IMR-90 (cell line): ENCODE measurements around the gene KYNU. TPM values are rescaled to one million over a fixed set of nuclear protein-coding genes. Genes with fewer than 3 reads are reported as not detected.

Experiments used
- ATAC-seq: fragments of 200-7000 bp; cut with Tn5 transposase; 2 replicates; pipeline ENCODE4 v1.9.1; 2020; ENCODE audit warnings: low read depth, mild to moderate bottlenecking, moderate library complexity
- BruUV-seq: library from RNA; stranded (reverse); fragments of 400-500 nt; replicated peaks from 2 replicates; lab custom pipeline; 2021; lab: Mats Ljungman, UMichigan
- CTCF ChIA-PET: fragments of 300-600 bp; formaldehyde crosslinking; extraction: SDS; loops from one replicate; lab custom pipeline; 2021; ENCODE audit warnings: antibody characterized with exemption; lab: Yijun Ruan, JAX
- POLR2A ChIA-PET: fragments of 300-600 bp; sonication (Branson Sonifier 250); formaldehyde crosslinking; loops from one replicate; lab custom pipeline; 2022; ENCODE audit warnings: antibody characterized with exemption; ENCODE audit not compliant: unreplicated experiment; lab: Charles Lee
- DNase-seq: peaks from one replicate; pipeline ENCODE4 v3.0.0; 2013
- H2AFZ ChIP-seq: replicated peaks from 2 replicates; pipeline ENCODE3; 2013; ENCODE audit warnings: low read length, mild to moderate bottlenecking; ENCODE audit not compliant: poor library complexity
- H2AK5ac ChIP-seq: 2 replicates; pipeline ENCODE4 v1.6.1; 2013; ENCODE audit warnings: low read depth, low read length, inconsistent platforms
- H2AK9ac ChIP-seq: replicated peaks from 2 replicates; pipeline ENCODE3; 2013; ENCODE audit warnings: mild to moderate bottlenecking, low read depth, low read length, moderate library complexity; ENCODE audit not compliant: poor library complexity
- H2BK120ac ChIP-seq: 2 replicates; pipeline ENCODE4 v1.6.1; 2013; ENCODE audit warnings: low read depth, low read length, inconsistent platforms
- H2BK15ac ChIP-seq: 3 replicates; pipeline ENCODE4 v1.6.1; 2013; ENCODE audit warnings: low read depth, low read length, inconsistent platforms
- H2BK20ac ChIP-seq: 2 replicates; pipeline ENCODE4 v1.6.1; 2013; ENCODE audit warnings: low read depth, mild to moderate bottlenecking, inconsistent platforms, low read length, moderate library complexity
- H2BK5ac ChIP-seq: 2 replicates; pipeline ENCODE4 v1.6.1; 2013; ENCODE audit warnings: mild to moderate bottlenecking, low read depth, low read length, inconsistent platforms; ENCODE audit not compliant: poor library complexity, severe bottlenecking
- H3K14ac ChIP-seq: replicated peaks from 2 replicates; pipeline ENCODE4 v1.6.1; 2013; ENCODE audit warnings: low read depth, low read length, inconsistent platforms
- H3K18ac ChIP-seq: 2 replicates; pipeline ENCODE4 v1.6.1; 2013; ENCODE audit warnings: low read depth, low read length, control low read depth
- H3K23ac ChIP-seq: 2 replicates; pipeline ENCODE4 v1.6.1; 2013; ENCODE audit warnings: low read depth, low read length, inconsistent platforms
- H3K27ac ChIP-seq: 2 replicates; pipeline ENCODE4 v1.5.1; 2013; ENCODE audit warnings: mild to moderate bottlenecking, control low read depth, low read length; ENCODE audit not compliant: insufficient read depth
- H3K27me3 ChIP-seq: 2 replicates; pipeline ENCODE4 v1.6.1; 2013; ENCODE audit warnings: low read length; ENCODE audit not compliant: control insufficient read depth, insufficient read depth
- H3K36me3 ChIP-seq: 2 replicates; pipeline ENCODE4 v1.6.1; 2013; ENCODE audit warnings: low read length, mixed read lengths; ENCODE audit not compliant: control insufficient read depth, insufficient read depth
- H3K4ac ChIP-seq: 2 replicates; pipeline ENCODE4 v1.6.1; 2013; ENCODE audit warnings: low read depth, low read length, inconsistent platforms
- H3K4me1 ChIP-seq: 2 replicates; pipeline ENCODE4 v1.6.1; 2013; ENCODE audit warnings: low read length, mixed read lengths; ENCODE audit not compliant: control insufficient read depth, insufficient read depth
- H3K4me2 ChIP-seq: 2 replicates; pipeline ENCODE4 v1.6.1; 2013; ENCODE audit warnings: low read depth, mild to moderate bottlenecking, control low read depth, low read length, moderate library complexity
- H3K4me3 ChIP-seq: 2 replicates; pipeline ENCODE4 v1.5.1; 2013; ENCODE audit warnings: low read depth, mild to moderate bottlenecking, control low read depth, low read length, moderate library complexity; ENCODE audit not compliant: insufficient read depth
- H3K56ac ChIP-seq: 2 replicates; pipeline ENCODE4 v1.6.1; 2013; ENCODE audit warnings: low read length, inconsistent platforms; ENCODE audit not compliant: insufficient read depth; ENCODE audit errors: extremely low read depth
- H3K79me1 ChIP-seq, 2 experiments: 2 replicates each; pipeline ENCODE4 v1.6.1; 2013; ENCODE audit warnings: low read length in 2 of 2, inconsistent platforms in 1 of 2, low read depth in 1 of 2
- H3K9ac ChIP-seq: 2 replicates; pipeline ENCODE4 v1.6.1; 2013; ENCODE audit warnings: low read depth, low read length, control low read depth
- H3K9me1 ChIP-seq: 2 replicates; pipeline ENCODE4 v1.6.1; 2013; ENCODE audit warnings: low read length, inconsistent platforms; ENCODE audit not compliant: insufficient read depth
- H3K9me3 ChIP-seq: 2 replicates; pipeline ENCODE4 v1.6.1; 2013; ENCODE audit warnings: low read length; ENCODE audit not compliant: control insufficient read depth, insufficient read depth
- H4K20me1 ChIP-seq: 2 replicates; pipeline ENCODE4 v1.6.1; 2013; ENCODE audit warnings: low read length, inconsistent platforms; ENCODE audit not compliant: insufficient read depth
- H4K5ac ChIP-seq: 2 replicates; pipeline ENCODE4 v1.6.1; 2013; ENCODE audit warnings: mild to moderate bottlenecking, low read depth, low read length, control low read depth
- H4K8ac ChIP-seq, 2 experiments: 2 replicates each; pipeline ENCODE4 v1.6.1; 2013; ENCODE audit warnings: low read depth in 2 of 2, low read length in 2 of 2, control low read depth in 1 of 2, inconsistent platforms in 1 of 2
- H4K91ac ChIP-seq: 2 replicates; pipeline ENCODE4 v1.6.1; 2013; ENCODE audit warnings: low read depth, low read length, inconsistent platforms; ENCODE audit not compliant: insufficient read depth
- BHLHE40 ChIP-seq: fragments of 150-350 bp; IDR thresholded peaks from 2 replicates; pipeline ENCODE4 v1.6.1; 2016; ENCODE audit warnings: mild to moderate bottlenecking, low read depth, low read length
- CHD1 ChIP-seq: IDR thresholded peaks from 2 replicates; pipeline ENCODE4 v1.6.1; 2012; ENCODE audit warnings: low read depth, low read length, improper control_type of control experiment
- CTCF ChIP-seq: conservative IDR thresholded peaks from 2 replicates; pipeline ENCODE4 v1.5.1; 2012; ENCODE audit warnings: mild to moderate bottlenecking, low read depth, low read length, improper control_type of control experiment
- FOS ChIP-seq: fragments of 150-350 bp; IDR thresholded peaks from 2 replicates; pipeline ENCODE4 v1.6.1; 2016; ENCODE audit warnings: low read depth, low read length
- MAFK ChIP-seq: IDR thresholded peaks from 2 replicates; pipeline ENCODE4 v1.6.1; 2012; ENCODE audit warnings: low read depth, low read length, improper control_type of control experiment
- MAZ ChIP-seq: IDR thresholded peaks from 2 replicates; pipeline ENCODE4 v1.6.1; 2012; ENCODE audit warnings: low read depth, mild to moderate bottlenecking, low read length, improper control_type of control experiment, moderate library complexity, borderline replicate concordance
- NFE2L2 ChIP-seq: fragments of 150-350 bp; IDR thresholded peaks from 2 replicates; pipeline ENCODE4 v1.6.1; 2016; ENCODE audit warnings: low read depth, mild to moderate bottlenecking, low read length
- POLR2A ChIP-seq: IDR thresholded peaks from 2 replicates; pipeline ENCODE4 v1.6.1; 2012; ENCODE audit warnings: mild to moderate bottlenecking, low read depth, low read length
- RAD21 ChIP-seq: IDR thresholded peaks from 2 replicates; pipeline ENCODE4 v1.6.1; 2012; ENCODE audit warnings: low read length, improper control_type of control experiment
- RCOR1 ChIP-seq: IDR thresholded peaks from 2 replicates; pipeline ENCODE4 v1.6.1; 2012; ENCODE audit warnings: mild to moderate bottlenecking, low read length, improper control_type of control experiment; ENCODE audit not compliant: insufficient replicate concordance
- RFX5 ChIP-seq: IDR thresholded peaks from 2 replicates; pipeline ENCODE4 v1.8.0; 2012; ENCODE audit warnings: low read depth, mild to moderate bottlenecking, low read length, moderate library complexity
- SMC3 ChIP-seq: fragments of 150-350 bp; IDR thresholded peaks from 2 replicates; pipeline ENCODE4 v1.6.1; 2016; ENCODE audit warnings: low read depth, mild to moderate bottlenecking, antibody characterized with exemption, low read length, moderate library complexity
- USF2 ChIP-seq: fragments of 150-350 bp; IDR thresholded peaks from 2 replicates; pipeline ENCODE4 v1.6.1; 2017; ENCODE audit warnings: mild to moderate bottlenecking, antibody characterized with exemption, low read length, low read depth
- WGBS, 2 experiments: methylation state at CpG; one replicate each; pipeline versions ENCODE4 v1.1.5 to v1.1.7; 2013; ENCODE audit warnings: missing lambda C conversion rate in 2 of 2; ENCODE audit not compliant: insufficient read length in 1 of 2; ENCODE audit errors: extremely low coverage in 2 of 2; 5-methylcytosine and 5-hydroxymethylcytosine counted together
- dilution Hi-C: fragments of 300-500 bp; cut with HindIII; formaldehyde crosslinking; loops from one replicate; pipeline ENCODE4 v1.14.3; 2018; ENCODE audit warnings: low sequenced_read_pairs; ENCODE audit not compliant: unreplicated experiment
- in situ Hi-C: fragments of 300-500 bp; cut with MboI; formaldehyde crosslinking; loops from 3 replicates; pipeline ENCODE4 v1.14.3; 2019; ENCODE audit warnings: low sequenced_read_pairs, inconsistent platforms, mixed read lengths
- intact Hi-C: fragments of 100-400 bp; cut with micrococcal nuclease; formaldehyde crosslinking; loops from 2 replicates; pipeline ENCODE4 v1.10.0; 2022
- polyA plus RNA-seq, 3 experiments: library from polyadenylated mRNA; depleted of rRNA; stranded (reverse); fragments of >200 nt; gene quantifications; 2 replicates each; pipeline ENCODE4 v1.2.3, GENCODE V29; 2012; ENCODE audit warnings: low replicate concordance in 1 of 3
- total RNA-seq: library from RNA; depleted of rRNA; stranded (reverse); fragments of >200 nt; gene quantifications from 2 replicates; pipeline ENCODE4 v1.2.3, GENCODE V29; 2012

KYNU gene
- total and polyA plus RNA-seq, 2 of the 4 experiments (the other 2 are of a cell fraction), result 0.75 to 2.9 TPM

GRCh38 chr2:142878031-142878678, 691 bp downstream of the KYNU start:
- Histone ChIP-seq H3K14ac (no peak overlapping the region), H2BK15ac (no peak overlapping the region), H2BK20ac (no peak overlapping the region), H4K5ac (no peak overlapping the region), H3K27ac (no peak overlapping the region), H3K4me1 (peaks cover 6% of the 10 kb centered on the region), H3K9ac (no peak overlapping the region), H2AK9ac (no peak overlapping the region), H2BK5ac (no peak overlapping the region), H3K56ac (no peak overlapping the region), H2AFZ (no peak overlapping the region), H4K8ac (no peak overlapping the region; a peak in 2 of 4 replicates), H3K9me1 (no peaks in the 10 kb centered on the region; the same call in 1 of the 2 replicates), H3K18ac (no peak overlapping the region), H3K36me3 (no peaks in the 10 kb centered on the region), H3K9me3 (no peaks in the 10 kb centered on the region), H4K20me1 (no peaks in the 10 kb centered on the region), H4K91ac (no peak overlapping the region), H2AK5ac (no peak overlapping the region), H3K23ac (no peak overlapping the region), H3K4me2 (no peak overlapping the region; the same call in 1 of the 2 replicates), H3K4me3 (no peak overlapping the region), H3K4ac (no peak overlapping the region), H2BK120ac (no peak overlapping the region), H3K27me3 (no peaks in the 10 kb centered on the region), H3K79me1 (no peaks in the 10 kb centered on the region)
- ATAC-seq (no peak), DNase-seq (no peak)
- BruUV-seq, result no TSS peak
- no peak for TF ChIP-seq USF2
- TF ChIP-seq MAFK, result no peak
- TF ChIP-seq MAZ, result no peak
- no peak for TF ChIP-seq SMC3
- no peak for TF ChIP-seq CTCF
- no peak for TF ChIP-seq POLR2A
- no peak for TF ChIP-seq BHLHE40
- no peak for TF ChIP-seq FOS
- TF ChIP-seq RCOR1, result no peak
- no peak for TF ChIP-seq RAD21
- no peak for TF ChIP-seq RFX5
- TF ChIP-seq CHD1, result no peak
- no peak for TF ChIP-seq NFE2L2
- dilution Hi-C loops (no loop called here), in situ Hi-C loops (no loop called here), intact Hi-C loops (loop anchor here (5.0 kb wide), 2 partner anchors 84 to 104 kb away; no protein-coding TSS in a partner anchor)
- ChIA-PET POLR2A (no interaction called here), CTCF (interaction anchor here (1.1 kb wide), 1 partner anchor 196 kb away, joined by 3 read pairs; no protein-coding TSS in a partner anchor)
- WGBS, 2 experiments, result no CpG with 5 or more reads among the region's 6 CpGs
